ENCODE results near the gene SCFD2. TPM values are rescaled to one million over a fixed set of nuclear protein-coding genes. Genes with fewer than 3 reads are reported as not detected.

Gene SCFD2
- total RNA-seq, 1 experiment from 2014 or later: 8.1 TPM

DNA sequence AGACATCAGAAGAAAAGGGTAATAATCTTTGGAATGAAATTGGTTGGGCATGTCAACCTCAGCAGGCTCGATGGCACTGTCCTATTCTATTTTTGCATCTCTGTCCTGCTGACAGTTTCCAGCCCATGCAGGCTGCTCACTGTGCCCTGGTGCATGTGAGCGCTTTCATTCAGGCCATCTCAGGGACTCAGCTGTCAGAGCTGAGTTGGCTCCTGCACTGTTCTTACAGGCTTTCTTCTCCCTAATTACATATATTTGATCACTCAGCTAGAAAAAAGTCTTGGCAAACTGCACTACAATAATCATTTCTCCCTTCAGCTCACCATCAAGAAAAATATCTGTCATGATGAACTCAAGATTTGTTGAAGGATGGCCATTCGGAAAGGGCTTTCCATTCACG lies 419.0 kb downstream of the SCFD2 start:
- Histone ChIP-seq H3K9me2 (ENCODE audit: insufficient read depth) (no peaks in the 10 kb centered on the region), H4K20me1 (ENCODE audit: insufficient read depth) (no peaks in the 10 kb centered on the region), H2AFZ (no peak overlapping the region), H3F3A (ENCODE audit: insufficient read depth, low read depth) (no peaks in the 10 kb centered on the region), H3K27me3 (ENCODE audit: insufficient read depth, low read depth) (no peaks in the 10 kb centered on the region), H3K4me2 (no peak overlapping the region), H3K79me2 (ENCODE audit: low read depth) (no peaks in the 10 kb centered on the region), H3K36me3 (ENCODE audit: low read depth) (no peaks in the 10 kb centered on the region), H3K4me1 (replicated peaks; ENCODE audit: insufficient read depth) (no peaks in the 10 kb centered on the region), H3K27ac (no peak overlapping the region), H3K4me3 (no peak overlapping the region), H3K9me3 (ENCODE audit: insufficient read depth, low read depth) (no peaks in the 10 kb centered on the region)
- intact Hi-C loops (cut with micrococcal nuclease; ENCODE audit: unreplicated experiment): no loop called here
- ChIA-PET CTCF (no interaction called here), POLR2A (ENCODE audit: unreplicated experiment) (no interaction called here)
- BruUV-seq (replicated peaks): no TSS peak
- no peak for DNase-seq
- TF ChIP-seq, protein P1, sequence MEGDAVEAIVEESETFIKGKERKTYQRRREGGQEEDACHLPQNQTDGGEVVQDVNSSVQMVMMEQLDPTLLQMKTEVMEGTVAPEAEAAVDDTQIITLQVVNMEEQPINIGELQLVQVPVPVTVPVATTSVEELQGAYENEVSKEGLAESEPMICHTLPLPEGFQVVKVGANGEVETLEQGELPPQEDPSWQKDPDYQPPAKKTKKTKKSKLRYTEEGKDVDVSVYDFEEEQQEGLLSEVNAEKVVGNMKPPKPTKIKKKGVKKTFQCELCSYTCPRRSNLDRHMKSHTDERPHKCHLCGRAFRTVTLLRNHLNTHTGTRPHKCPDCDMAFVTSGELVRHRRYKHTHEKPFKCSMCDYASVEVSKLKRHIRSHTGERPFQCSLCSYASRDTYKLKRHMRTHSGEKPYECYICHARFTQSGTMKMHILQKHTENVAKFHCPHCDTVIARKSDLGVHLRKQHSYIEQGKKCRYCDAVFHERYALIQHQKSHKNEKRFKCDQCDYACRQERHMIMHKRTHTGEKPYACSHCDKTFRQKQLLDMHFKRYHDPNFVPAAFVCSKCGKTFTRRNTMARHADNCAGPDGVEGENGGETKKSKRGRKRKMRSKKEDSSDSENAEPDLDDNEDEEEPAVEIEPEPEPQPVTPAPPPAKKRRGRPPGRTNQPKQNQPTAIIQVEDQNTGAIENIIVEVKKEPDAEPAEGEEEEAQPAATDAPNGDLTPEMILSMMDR (conservative IDR thresholded peaks at IDR 0.05): no peak
- no peak for TF ChIP-seq EZH2 (IDR thresholded peaks at IDR 0.05; ENCODE audit: low read depth)

DNA sequence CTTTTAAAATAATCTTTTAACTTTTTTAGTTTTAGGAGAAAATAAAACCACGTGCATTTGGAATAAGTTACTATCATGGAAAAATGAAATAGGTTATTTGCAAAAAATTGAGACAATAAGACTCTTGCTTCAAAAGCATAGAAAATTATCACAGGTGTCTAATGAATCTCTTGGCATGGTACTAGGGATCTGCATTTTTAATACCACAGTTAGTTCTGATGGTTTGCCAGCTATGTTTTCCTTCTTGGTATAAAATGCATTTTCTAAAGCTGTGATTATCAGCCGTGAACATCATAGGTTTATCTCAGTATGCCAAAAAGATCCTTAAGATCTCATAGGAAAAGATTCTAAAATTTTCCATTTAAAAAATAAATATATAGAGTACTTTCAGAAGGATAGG lies 419.9 kb downstream of the SCFD2 start:
- Histone ChIP-seq H3K36me3 (ENCODE audit: low read depth) (no peaks in the 10 kb centered on the region), H3K4me1 (replicated peaks; ENCODE audit: insufficient read depth) (no peaks in the 10 kb centered on the region), H4K20me1 (ENCODE audit: insufficient read depth) (no peaks in the 10 kb centered on the region), H2AFZ (no peak overlapping the region), H3K9me2 (ENCODE audit: insufficient read depth) (no peaks in the 10 kb centered on the region), H3K27me3 (ENCODE audit: insufficient read depth, low read depth) (no peaks in the 10 kb centered on the region), H3K4me2 (no peak overlapping the region), H3K9me3 (ENCODE audit: insufficient read depth, low read depth) (no peaks in the 10 kb centered on the region), H3K79me2 (ENCODE audit: low read depth) (no peaks in the 10 kb centered on the region), H3F3A (ENCODE audit: insufficient read depth, low read depth) (no peaks in the 10 kb centered on the region), H3K4me3 (no peak overlapping the region), H3K27ac (no peak overlapping the region)
- intact Hi-C loops (cut with micrococcal nuclease; ENCODE audit: unreplicated experiment): no loop called here
- no TSS peak for BruUV-seq (replicated peaks)
- ChIA-PET CTCF (no interaction called here), POLR2A (ENCODE audit: unreplicated experiment) (no interaction called here)
- TF ChIP-seq EZH2 (IDR thresholded peaks at IDR 0.05; ENCODE audit: low read depth): no peak
- TF ChIP-seq, protein P1 (conservative IDR thresholded peaks at IDR 0.05): no peak
- no peak for DNase-seq

DNA sequence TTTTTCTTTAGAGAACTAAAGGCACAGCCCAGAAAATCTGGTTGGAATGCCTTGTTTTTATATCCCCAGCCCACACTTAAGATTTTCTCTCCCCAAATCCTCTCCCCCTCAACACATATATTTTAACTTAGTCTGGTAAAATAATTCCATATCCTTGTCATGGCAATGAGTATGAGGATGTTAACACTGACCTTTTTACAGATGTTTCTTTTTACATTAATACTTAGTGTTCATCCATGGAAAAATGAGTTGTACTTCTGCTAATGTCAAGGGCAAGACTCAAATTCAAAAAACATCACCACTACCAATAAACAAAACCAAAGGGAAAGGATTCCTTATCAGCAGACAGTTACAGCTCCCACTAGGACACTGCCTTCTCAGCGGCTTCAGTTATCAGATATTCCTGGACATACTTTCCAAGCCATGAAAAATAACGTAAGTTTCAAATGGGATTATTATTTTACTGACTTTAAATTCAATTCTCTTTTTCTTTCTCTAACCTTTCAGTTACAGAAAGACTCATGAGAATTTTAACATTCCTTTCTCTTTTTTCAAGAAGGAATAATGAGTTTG lies 420.4 kb downstream of the SCFD2 start:
- no peaks in the 10 kb centered on the region for H3K4me1 ChIP-seq (replicated peaks; ENCODE audit: insufficient read depth)
- H3K4me2 ChIP-seq: no peak overlapping the region
- H3K36me3 ChIP-seq (ENCODE audit: low read depth): no peaks in the 10 kb centered on the region
- ChIA-PET POLR2A (ENCODE audit: unreplicated experiment) (no interaction called here), CTCF (no interaction called here)
- TF ChIP-seq EZH2 (IDR thresholded peaks at IDR 0.05; ENCODE audit: low read depth): no peak
- TF ChIP-seq, protein P1 (conservative IDR thresholded peaks at IDR 0.05): no peak
- no TSS peak for BruUV-seq (replicated peaks)
- H3F3A ChIP-seq (ENCODE audit: insufficient read depth, low read depth): no peaks in the 10 kb centered on the region
- H3K9me3 ChIP-seq (ENCODE audit: insufficient read depth, low read depth): no peaks in the 10 kb centered on the region
- H3K27ac ChIP-seq: no peak overlapping the region
- intact Hi-C loops (cut with micrococcal nuclease; ENCODE audit: unreplicated experiment): no loop called here
- no peaks in the 10 kb centered on the region for H3K79me2 ChIP-seq (ENCODE audit: low read depth)
- H2AFZ ChIP-seq: no peak overlapping the region
- no peaks in the 10 kb centered on the region for H3K27me3 ChIP-seq (ENCODE audit: insufficient read depth, low read depth)
- H3K9me2 ChIP-seq (ENCODE audit: insufficient read depth): no peaks in the 10 kb centered on the region
- no peak for DNase-seq
- H4K20me1 ChIP-seq (ENCODE audit: insufficient read depth): no peaks in the 10 kb centered on the region
- no peak overlapping the region for H3K4me3 ChIP-seq

Data from PC-9 (cell line).